Smooth muscle cell (in vitro differentiated cells): ENCODE measurements around the gene ACTR10. TPM values are rescaled to one million over a fixed set of nuclear protein-coding genes. Genes with fewer than 3 reads are reported as not detected.
"Not testable (repeated sequence)": the region's sequence is repeated elsewhere in the genome, so short reads cannot be mapped to it uniquely, and the experiment has no call there.

Source experiments
- DNase-seq: peaks from one replicate; lab custom pipeline; 2025; ENCODE audit not compliant: unreplicated experiment; lab: John Stamatoyannopoulos, UW
- H2AFZ ChIP-seq: fragments of 200-600 bp; sonication (generic); 2 replicates; pipeline ENCODE4 v1.6.0; 2016; ENCODE audit warnings: antibody characterized with exemption, low read depth, mild to moderate bottlenecking
- H3F3A ChIP-seq: fragments of 200-600 bp; sonication (generic); 2 replicates; pipeline ENCODE4 v1.6.0; 2017; ENCODE audit warnings: antibody characterized with exemption, low read depth
- H3K27ac ChIP-seq: fragments of 200-600 bp; sonication (generic); 2 replicates; pipeline ENCODE4 v1.5.1; 2016; ENCODE audit warnings: low read depth, mild to moderate bottlenecking
- H3K27me3 ChIP-seq: fragments of 200-600 bp; sonication (generic); 2 replicates; pipeline ENCODE4 v1.6.1; 2016; ENCODE audit warnings: low read depth, mild to moderate bottlenecking
- H3K36me3 ChIP-seq: fragments of 200-600 bp; sonication (generic); 2 replicates; pipeline ENCODE4 v1.5.1; 2016; ENCODE audit warnings: low read depth
- H3K4me1 ChIP-seq: fragments of 200-600 bp; sonication (generic); 2 replicates; pipeline ENCODE4 v1.5.1; 2016; ENCODE audit warnings: low read depth
- H3K4me2 ChIP-seq: fragments of 200-600 bp; sonication (generic); 2 replicates; pipeline ENCODE4 v1.6.0; 2016; ENCODE audit warnings: mild to moderate bottlenecking
- H3K4me3 ChIP-seq: fragments of 200-600 bp; sonication (generic); 2 replicates; pipeline ENCODE4 v1.5.1; 2016; ENCODE audit warnings: mild to moderate bottlenecking
- H3K79me2 ChIP-seq: fragments of 200-600 bp; sonication (generic); 2 replicates; pipeline ENCODE4 v1.6.0; 2016; ENCODE audit warnings: low read depth, mild to moderate bottlenecking
- H3K9ac ChIP-seq: fragments of 200-600 bp; sonication (generic); 2 replicates; pipeline ENCODE4 v1.6.0; 2016; ENCODE audit warnings: low read depth
- H3K9me3 ChIP-seq: fragments of 200-600 bp; sonication (generic); replicated peaks from 2 replicates; pipeline ENCODE4 v1.5.1; 2016; ENCODE audit warnings: low read depth
- H4K20me1 ChIP-seq: fragments of 200-600 bp; sonication (generic); 2 replicates; pipeline ENCODE4 v1.6.0; 2016; ENCODE audit warnings: low read depth
- CTCF ChIP-seq: fragments of 200-600 bp; sonication (generic); IDR thresholded peaks from 2 replicates; pipeline ENCODE4 v1.5.1; 2017; ENCODE audit warnings: borderline replicate concordance, mild to moderate bottlenecking, antibody characterized with exemption; ENCODE audit not compliant: insufficient read depth, poor library complexity, severe bottlenecking
- WGBS: methylation state at CpG from one replicate; pipeline ENCODE4 v1.1.7; 2016; ENCODE audit warnings: low lambda C conversion rate; 5-methylcytosine and 5-hydroxymethylcytosine counted together
- polyA plus RNA-seq: library from polyadenylated mRNA; unstranded; fragments of >200 nt; fragmentation: Nextera tagmentation; extraction: Ambion mirVana; gene quantifications from 2 replicates; pipeline ENCODE4 v1.2.1, GENCODE V29; 2016
- total RNA-seq: library from RNA; depleted of rRNA; stranded (reverse); fragments of >200 nt; gene quantifications from 2 replicates; pipeline ENCODE4 v1.2.3, GENCODE V29; 2014

The ACTR10 gene
- total and polyA plus RNA-seq, 2 experiments from 2014 or later: 131 to 149 TPM

- DNase-seq: peak; percentile 81
- Histone ChIP-seq H3K27ac (peak within 1 kb of the TSS; percentile 94), H3K27me3 (no peaks in the 10 kb centered on the region), H3K4me2 (peak within 1 kb of the TSS; percentile 91), H3K9ac (peak within 1 kb of the TSS; percentile 97), H3K9me3 (no peaks in the 10 kb centered on the region), H2AFZ (peak within 1 kb of the TSS; percentile 88), H3K36me3 (no peaks in the 10 kb centered on the region), H3K79me2 (peaks cover 46% of the 10 kb centered on the region), H3K4me3 (peak within 1 kb of the TSS; percentile 88), H4K20me1 (peaks cover 43% of the 10 kb centered on the region), H3K4me1 (peaks cover 16% of the 10 kb centered on the region), H3F3A (peaks cover 17% of the 10 kb centered on the region)
- TF ChIP-seq CTCF: no peak
- under 1% methylated on average over 50 of the region's 50 CpGs for WGBS
These were observed 44.8 kb downstream of the ACTR10 start, which contains the start of gene PSMA3 for GRCh38 chr14:58244556-58245387. PSMA3 (plus strand) TSS chr14:58244843; CDS start chr14:58244921, 78 bp downstream.

GRCh38 chr14:58245562-58245961 is 45.6 kb downstream of the ACTR10 start:
- Histone ChIP-seq H3K79me2 (peaks cover 54% of the 10 kb centered on the region), H3K4me1 (peaks cover 16% of the 10 kb centered on the region), H3K9ac (peak overlapping the region; percentile 97), H3K36me3 (no peaks in the 10 kb centered on the region), H3K4me2 (peak overlapping the region; percentile 91), H3K27ac (peak overlapping the region; percentile 94), H3F3A (peaks cover 17% of the 10 kb centered on the region), H3K4me3 (peak overlapping the region; percentile 88), H3K27me3 (no peaks in the 10 kb centered on the region), H3K9me3 (no peaks in the 10 kb centered on the region), H4K20me1 (peaks cover 50% of the 10 kb centered on the region), H2AFZ (no peak overlapping the region)
- WGBS: 13% methylated on average over 3 of the region's 3 CpGs
- no peak for TF ChIP-seq CTCF
- no peak for DNase-seq

GRCh38 chr14:58249611-58250010 is 49.7 kb downstream of the ACTR10 start:
- Histone ChIP-seq H4K20me1 (peaks cover 74% of the 10 kb centered on the region), H3K4me2 (no peak overlapping the region), H3K9me3 (no peaks in the 10 kb centered on the region), H3K4me3 (no peak overlapping the region), H2AFZ (no peak overlapping the region), H3K36me3 (no peaks in the 10 kb centered on the region), H3K4me1 (peaks cover 16% of the 10 kb centered on the region), H3F3A (peaks cover 10% of the 10 kb centered on the region), H3K27ac (no peak overlapping the region), H3K79me2 (peaks cover 78% of the 10 kb centered on the region), H3K9ac (no peak overlapping the region), H3K27me3 (no peaks in the 10 kb centered on the region)
- WGBS: 94% methylated on average over 8 of the region's 8 CpGs
- no peak for TF ChIP-seq CTCF
- no peak for DNase-seq

GRCh38 chr14:58258156-58258555 is 58.2 kb downstream of the ACTR10 start:
- no peak for DNase-seq
- Histone ChIP-seq H3K9ac (no peak overlapping the region), H3K36me3 (peaks cover 21% of the 10 kb centered on the region), H3K27ac (no peak overlapping the region), H3K79me2 (peaks cover 7% of the 10 kb centered on the region), H3K4me1 (no peaks in the 10 kb centered on the region), H3K9me3 (no peaks in the 10 kb centered on the region), H3F3A (peaks cover 18% of the 10 kb centered on the region), H3K4me2 (no peak overlapping the region), H2AFZ (no peak overlapping the region), H3K27me3 (no peaks in the 10 kb centered on the region), H4K20me1 (peaks cover 39% of the 10 kb centered on the region), H3K4me3 (no peak overlapping the region)
- TF ChIP-seq CTCF: no peak
- WGBS: 96% methylated on average over 4 of the region's 4 CpGs

- not testable (repeated sequence) for H3K4me3 ChIP-seq, H3K9me3 ChIP-seq, H3K4me2 ChIP-seq, H3K27me3 ChIP-seq, DNase-seq, H2AFZ ChIP-seq, H3K9ac ChIP-seq, H3K79me2 ChIP-seq, H3K4me1 ChIP-seq, H3K27ac ChIP-seq
- Histone ChIP-seq H4K20me1 (peaks cover 31% of the 10 kb centered on the region), H3F3A (peaks cover 35% of the 10 kb centered on the region), H3K36me3 (peaks cover 24% of the 10 kb centered on the region)
- 96% methylated on average over 10 of the region's 10 CpGs for WGBS
These were observed 62.1 kb downstream of the ACTR10 start for GRCh38 chr14:58262005-58262404.
